DND-41 (cell line): Measurements from ENCODE around the gene ERC2.
"Not testable (repeated sequence)": the region's sequence is repeated elsewhere in the genome, so short reads cannot be mapped to it uniquely, and the experiment has no call there.

Experiments used
- EZH2 ChIP-seq: IDR thresholded peaks from 3 replicates; pipeline ENCODE4 v1.6.1; 2012; ENCODE audit warnings: borderline replicate concordance, low read depth, mild to moderate bottlenecking, moderate library complexity, low read length, inconsistent platforms; ENCODE audit not compliant: severe bottlenecking
- TF ChIP-seq, protein P1 (sequence below): IDR thresholded peaks from 2 replicates; pipeline ENCODE4 v1.5.1; 2012; ENCODE audit warnings: borderline replicate concordance, low read length, moderate library complexity, mild to moderate bottlenecking; ENCODE audit not compliant: poor library complexity, severe bottlenecking; ENCODE audit errors: extremely low read depth

DNA sequence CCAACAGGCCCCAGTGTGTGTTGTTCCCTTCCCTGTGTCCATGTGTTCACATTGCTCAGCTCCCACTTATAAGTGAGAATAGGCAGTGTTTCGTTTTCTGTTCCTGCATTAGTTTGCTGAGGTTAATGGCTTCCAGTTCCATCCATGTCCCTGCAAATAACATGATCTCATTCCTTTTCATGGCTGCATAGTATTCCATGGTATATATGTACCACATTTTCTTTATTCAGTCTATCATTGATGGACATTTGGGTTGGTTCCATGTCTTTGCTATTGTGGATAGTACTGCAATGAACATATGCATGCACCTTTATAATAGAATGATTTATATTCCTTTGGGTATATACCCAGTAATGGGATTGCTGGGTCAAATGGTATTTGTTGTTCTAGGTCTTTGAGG lies 452.9 kb downstream of the ERC2 start:
- TF ChIP-seq, protein P1, sequence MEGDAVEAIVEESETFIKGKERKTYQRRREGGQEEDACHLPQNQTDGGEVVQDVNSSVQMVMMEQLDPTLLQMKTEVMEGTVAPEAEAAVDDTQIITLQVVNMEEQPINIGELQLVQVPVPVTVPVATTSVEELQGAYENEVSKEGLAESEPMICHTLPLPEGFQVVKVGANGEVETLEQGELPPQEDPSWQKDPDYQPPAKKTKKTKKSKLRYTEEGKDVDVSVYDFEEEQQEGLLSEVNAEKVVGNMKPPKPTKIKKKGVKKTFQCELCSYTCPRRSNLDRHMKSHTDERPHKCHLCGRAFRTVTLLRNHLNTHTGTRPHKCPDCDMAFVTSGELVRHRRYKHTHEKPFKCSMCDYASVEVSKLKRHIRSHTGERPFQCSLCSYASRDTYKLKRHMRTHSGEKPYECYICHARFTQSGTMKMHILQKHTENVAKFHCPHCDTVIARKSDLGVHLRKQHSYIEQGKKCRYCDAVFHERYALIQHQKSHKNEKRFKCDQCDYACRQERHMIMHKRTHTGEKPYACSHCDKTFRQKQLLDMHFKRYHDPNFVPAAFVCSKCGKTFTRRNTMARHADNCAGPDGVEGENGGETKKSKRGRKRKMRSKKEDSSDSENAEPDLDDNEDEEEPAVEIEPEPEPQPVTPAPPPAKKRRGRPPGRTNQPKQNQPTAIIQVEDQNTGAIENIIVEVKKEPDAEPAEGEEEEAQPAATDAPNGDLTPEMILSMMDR = not testable (repeated sequence)
- not testable (repeated sequence) for TF ChIP-seq EZH2
